Uterus (tissue), 2 donors: Measurements from ENCODE around the gene GNPAT.

Experiments
- POLR2A ChIP-seq, 2 donors: fragments of 450-650 bp; IDR thresholded peaks; one replicate each; pipeline ENCODE4 v1.6.1; 2016; ENCODE audit warnings: antibody characterized with exemption in 2 of 2, mild to moderate bottlenecking in 1 of 2, moderate library complexity in 1 of 2
- TF ChIP-seq, protein P1 (sequence below), 4 experiments: fragments of 200-600 bp in 2 of 4; fragments of 450-650 bp in 2 of 4; sonication (generic) in 2 of 4; IDR thresholded peaks; one replicate each; pipeline ENCODE4 v1.5.1; 2016 to 2019; ENCODE audit warnings: antibody characterized with exemption in 4 of 4, mild to moderate bottlenecking in 2 of 4, moderate library complexity in 1 of 4

DNA sequence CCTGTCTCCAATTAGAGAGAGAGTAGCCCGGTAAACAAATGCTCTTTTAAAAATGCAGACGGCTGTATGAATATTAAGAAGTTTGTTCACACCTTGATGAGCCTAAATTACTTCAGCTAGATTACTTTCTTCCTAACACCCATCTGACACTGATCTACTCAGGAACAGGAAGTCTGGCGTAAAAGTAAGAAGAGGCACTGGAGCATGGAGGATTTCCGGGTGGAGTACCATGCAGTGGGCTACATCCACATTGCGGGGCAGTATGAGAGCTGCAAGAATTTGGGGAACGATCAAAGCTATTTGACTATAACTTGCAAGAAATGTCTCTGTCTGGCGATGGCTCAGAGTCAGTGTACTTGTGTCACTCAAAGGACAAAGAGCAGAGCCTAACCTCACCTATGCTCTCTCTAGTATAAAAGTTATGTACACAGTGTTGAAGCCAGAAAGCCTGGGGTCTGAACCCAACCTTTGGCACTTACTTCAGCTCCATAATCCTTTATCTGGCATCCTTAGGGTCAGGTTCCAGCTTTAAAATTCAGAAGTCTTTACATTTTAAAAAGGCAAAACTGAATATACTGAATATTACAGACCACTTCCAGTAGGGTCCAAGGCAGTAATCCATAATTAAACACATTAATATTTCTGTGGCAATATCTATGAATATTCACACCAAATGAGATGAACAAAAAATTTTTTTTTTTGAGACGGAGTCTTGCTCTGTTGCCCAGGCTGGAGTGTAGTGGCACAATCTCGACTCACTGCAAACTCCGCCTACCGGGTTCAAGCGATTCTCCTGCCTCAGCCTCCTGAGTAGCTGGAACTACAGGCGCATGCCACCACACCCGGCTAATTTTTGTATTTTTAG, 7.9 kb upstream of the GNPAT start:
- TF ChIP-seq, protein P1, sequence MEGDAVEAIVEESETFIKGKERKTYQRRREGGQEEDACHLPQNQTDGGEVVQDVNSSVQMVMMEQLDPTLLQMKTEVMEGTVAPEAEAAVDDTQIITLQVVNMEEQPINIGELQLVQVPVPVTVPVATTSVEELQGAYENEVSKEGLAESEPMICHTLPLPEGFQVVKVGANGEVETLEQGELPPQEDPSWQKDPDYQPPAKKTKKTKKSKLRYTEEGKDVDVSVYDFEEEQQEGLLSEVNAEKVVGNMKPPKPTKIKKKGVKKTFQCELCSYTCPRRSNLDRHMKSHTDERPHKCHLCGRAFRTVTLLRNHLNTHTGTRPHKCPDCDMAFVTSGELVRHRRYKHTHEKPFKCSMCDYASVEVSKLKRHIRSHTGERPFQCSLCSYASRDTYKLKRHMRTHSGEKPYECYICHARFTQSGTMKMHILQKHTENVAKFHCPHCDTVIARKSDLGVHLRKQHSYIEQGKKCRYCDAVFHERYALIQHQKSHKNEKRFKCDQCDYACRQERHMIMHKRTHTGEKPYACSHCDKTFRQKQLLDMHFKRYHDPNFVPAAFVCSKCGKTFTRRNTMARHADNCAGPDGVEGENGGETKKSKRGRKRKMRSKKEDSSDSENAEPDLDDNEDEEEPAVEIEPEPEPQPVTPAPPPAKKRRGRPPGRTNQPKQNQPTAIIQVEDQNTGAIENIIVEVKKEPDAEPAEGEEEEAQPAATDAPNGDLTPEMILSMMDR (IDR thresholded peaks at IDR 0.05): no peak
- TF ChIP-seq POLR2A (IDR thresholded peaks at IDR 0.05): no peak
